HL-60/S4 treated with retinoic acid at 250 ng/mL for 4 days and 3 days (cell line): Measurements from ENCODE around the gene FMO3.

Experiments
- in situ Hi-C: fragments of 300-500 bp; cut with MboI; formaldehyde crosslinking; loops from 2 replicates; pipeline ENCODE4 v1.7.0; 2022; ENCODE audit warnings: low sequenced_read_pairs

FMO3 gene

DNA sequence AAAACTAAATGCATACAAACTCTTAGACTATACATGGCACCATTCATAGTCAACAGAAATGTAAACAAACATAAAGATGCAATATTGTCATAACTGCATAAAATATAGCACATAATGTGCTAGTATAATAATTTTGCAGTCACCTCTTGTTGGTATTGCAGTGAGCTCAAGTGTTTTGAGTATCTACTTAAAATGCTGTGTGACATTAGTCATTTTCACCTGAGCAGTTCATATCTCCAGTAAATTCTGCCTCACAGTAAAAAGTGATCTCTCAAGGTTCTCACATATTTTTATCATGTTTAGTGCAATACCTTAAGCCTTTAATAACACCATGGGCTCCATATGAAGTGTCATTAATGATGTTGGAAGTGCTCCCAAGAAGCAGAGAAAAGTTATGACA lies 64.8 kb downstream of the FMO3 start:
- in situ Hi-C loops = no loop called here

DNA sequence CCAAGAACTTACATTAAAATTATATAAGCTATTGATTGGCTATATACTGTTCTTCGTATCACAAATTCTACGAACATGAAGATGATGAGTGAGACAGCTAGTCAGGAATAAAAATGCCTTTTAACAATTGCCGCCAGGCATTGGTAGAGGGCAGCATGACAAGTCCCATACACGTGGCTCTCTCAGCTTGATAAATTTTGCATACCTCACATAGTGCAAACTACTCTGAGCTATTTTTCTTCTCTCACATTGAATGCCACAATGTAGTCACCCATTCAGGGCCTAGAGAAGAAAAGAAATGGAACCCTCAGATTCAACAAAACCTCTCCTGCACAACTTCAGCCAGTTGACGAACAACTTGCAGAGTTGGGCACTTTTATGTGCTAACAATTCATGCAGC lies 67.4 kb downstream of the FMO3 start:
- in situ Hi-C loops = no loop called here

DNA sequence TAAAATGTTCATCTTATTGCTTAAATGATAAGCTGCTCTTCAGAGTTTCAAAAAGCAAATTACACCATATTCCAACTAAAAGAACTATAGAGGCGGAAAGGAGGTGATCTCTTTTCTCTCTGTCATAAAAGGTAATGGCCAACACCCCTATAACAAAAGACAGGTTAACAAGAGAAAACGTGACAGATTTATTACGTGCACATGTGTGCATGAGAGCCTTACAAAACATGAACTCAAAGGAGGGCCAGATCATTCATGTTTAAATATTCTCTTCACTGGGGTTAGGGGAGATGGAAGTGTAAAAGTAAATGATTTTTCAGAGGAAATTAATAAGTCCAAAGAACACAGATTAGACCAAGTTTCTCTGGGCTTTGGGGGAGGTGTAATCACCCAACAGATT lies 67.8 kb downstream of the FMO3 start:
- in situ Hi-C loops = no loop called here

DNA sequence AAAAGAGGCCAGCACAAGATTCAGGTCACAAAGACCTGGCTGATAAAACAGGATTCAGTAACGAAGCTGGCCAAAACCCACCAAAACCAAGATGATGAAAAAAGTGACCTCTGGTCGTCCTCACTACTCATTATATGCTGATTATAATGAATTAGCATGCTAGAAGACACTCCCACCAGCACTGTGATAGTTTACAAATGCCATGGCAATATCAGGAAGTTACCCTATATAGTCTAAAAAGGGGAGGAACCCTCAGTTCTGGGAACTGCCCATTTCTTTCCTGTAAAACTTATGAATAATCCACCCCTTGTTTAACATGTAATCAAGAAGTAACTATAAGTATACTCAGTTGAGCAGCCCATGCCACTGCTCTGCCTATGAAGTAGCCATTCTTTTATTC lies 68.4 kb downstream of the FMO3 start:
- in situ Hi-C loops = no loop called here

GRCh38 chr1:171160211-171160610 lies 69.5 kb downstream of the FMO3 start:
- in situ Hi-C loops = no loop called here

DNA sequence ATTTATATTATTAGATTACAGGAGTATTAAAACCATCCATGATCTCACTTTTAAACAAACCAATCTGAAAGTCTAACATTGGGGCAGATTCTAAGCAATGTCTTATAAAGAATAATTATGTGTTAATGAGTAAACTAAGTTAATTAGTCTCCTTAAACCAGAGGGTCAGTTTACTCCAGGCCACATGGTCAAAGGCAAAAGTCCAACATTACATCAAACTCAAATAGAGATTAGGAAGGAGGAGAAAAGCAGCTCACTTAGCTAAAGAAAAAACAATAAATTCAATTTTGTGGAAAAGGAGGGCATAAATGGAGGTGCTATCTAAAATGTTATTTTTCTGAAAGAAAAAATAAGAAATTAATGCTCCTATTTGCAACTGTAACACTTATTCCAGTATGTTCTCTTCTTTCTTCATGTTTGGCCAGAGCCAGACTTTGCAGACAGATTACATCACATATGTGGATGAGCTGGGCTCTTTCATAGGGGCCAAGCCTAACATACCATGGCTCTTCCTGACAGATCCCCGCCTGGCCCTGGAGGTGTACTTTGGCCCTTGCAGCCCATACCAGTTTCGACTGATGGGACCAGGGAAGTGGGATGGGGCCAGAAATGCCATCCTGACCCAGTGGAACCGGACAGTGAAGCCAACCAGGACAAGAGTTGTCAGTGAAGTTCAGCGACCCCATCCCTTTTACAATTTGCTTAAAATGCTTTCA lies 70.1 kb downstream of the FMO3 start:
- in situ Hi-C loops = no loop called here

DNA sequence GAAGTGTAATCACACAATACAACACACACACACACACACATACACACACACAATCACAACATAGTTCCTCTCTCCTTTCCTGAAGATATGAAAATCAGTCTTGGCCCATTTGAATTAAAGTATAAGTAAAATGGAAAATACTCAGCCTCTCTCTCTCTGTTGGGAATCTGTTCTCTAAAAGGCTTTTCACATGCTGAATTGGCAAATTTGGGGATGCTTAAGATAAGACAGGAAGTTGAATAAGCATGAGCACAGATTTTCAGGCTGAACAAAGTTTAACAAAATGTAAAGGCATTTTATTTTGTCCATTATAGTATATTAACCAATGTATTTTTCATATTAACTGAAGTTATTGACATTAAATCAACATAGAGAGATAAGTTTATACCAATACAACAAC lies 70.7 kb downstream of the FMO3 start:
- in situ Hi-C loops = no loop called here

GRCh38 chr1:171166361-171166760 lies 75.7 kb downstream of the FMO3 start:
- in situ Hi-C loops = no loop called here
